GM19455 (cell line): ENCODE measurements around the gene ABCF2.

ENCODE experiments used
- ATAC-seq: cut with Tn5 transposase; IDR thresholded peaks from one replicate; pipeline ENCODE4 v1.9.1; 2021; ENCODE audit not compliant: unreplicated experiment

Gene ABCF2

GRCh38 chr7:151195616-151196450, 31.2 kb downstream of the ABCF2 start:
- no peak for ATAC-seq

GRCh38 chr7:151194188-151194587, 32.8 kb downstream of the ABCF2 start:
- no peak for ATAC-seq

GRCh38 chr7:151193203-151193978, 33.6 kb downstream of the ABCF2 start:
- ATAC-seq: no peak

- ATAC-seq: no peak
These were observed 34.9 kb downstream of the ABCF2 start for GRCh38 chr7:151192002-151192539.

- no peak for ATAC-seq
These were observed 35.5 kb downstream of the ABCF2 start for GRCh38 chr7:151191544-151191943.

GRCh38 chr7:151189038-151189437, 38.0 kb downstream of the ABCF2 start:
- no peak for ATAC-seq

- ATAC-seq: no peak
These were observed 38.8 kb downstream of the ABCF2 start for GRCh38 chr7:151188252-151188542.

- ATAC-seq: no peak
These were observed 39.4 kb downstream of the ABCF2 start for GRCh38 chr7:151187409-151188251.

GRCh38 chr7:151186640-151187408, 40.2 kb downstream of the ABCF2 start, which contains the start of gene ASB10:
ASB10 (minus strand) TSS chr7:151187250; CDS start chr7:151187130, 120 bp downstream.
- no peak for ATAC-seq

- ATAC-seq: no peak
These were observed 41.0 kb downstream of the ABCF2 start for GRCh38 chr7:151185762-151186639.

- no peak for ATAC-seq
These were observed 46.0 kb downstream of the ABCF2 start for GRCh38 chr7:151181011-151181431.

GRCh38 chr7:151179946-151180345, 47.1 kb downstream of the ABCF2 start:
- ATAC-seq: no peak

- no peak for ATAC-seq
These were observed 47.6 kb downstream of the ABCF2 start for GRCh38 chr7:151179287-151179860.

GRCh38 chr7:151178831-151179230, 48.2 kb downstream of the ABCF2 start:
- ATAC-seq: no peak

GRCh38 chr7:151178236-151178635, 48.8 kb downstream of the ABCF2 start:
- no peak for ATAC-seq

- no peak for ATAC-seq
These were observed 49.7 kb downstream of the ABCF2 start for GRCh38 chr7:151177310-151177709.

- no peak for ATAC-seq
These were observed 50.6 kb downstream of the ABCF2 start for GRCh38 chr7:151176401-151176800.

- no peak for ATAC-seq
These were observed 51.2 kb downstream of the ABCF2 start for GRCh38 chr7:151175793-151176311.
